Lower leg skin (tissue), 4 donors: ENCODE data around the gene AHRR. TPM values are rescaled to one million over a fixed set of nuclear protein-coding genes. Genes with fewer than 3 reads are reported as not detected.
"Not testable (repeated sequence)": the region's sequence is repeated elsewhere in the genome, so short reads cannot be mapped to it uniquely, and the experiment has no call there.

Experiments
- DNase-seq, 2 donors: peaks; one replicate each; pipeline ENCODE4 v3.0.0-alpha.2; 2019; ENCODE audit warnings: low spot score in 2 of 2
- H3K4me3 ChIP-seq: fragments of 200-600 bp; sonication (generic); 2 replicates; pipeline ENCODE4 v1.5.1; 2017; ENCODE audit warnings: mild to moderate bottlenecking, low read depth; ENCODE audit not compliant: poor library complexity, severe bottlenecking
- POLR2A ChIP-seq, 2 donors: fragments of 450-650 bp; IDR thresholded peaks; one replicate each; pipeline ENCODE4 v1.6.1; 2016 to 2017; ENCODE audit warnings: antibody characterized with exemption in 2 of 2, mild to moderate bottlenecking in 1 of 2, moderate library complexity in 1 of 2
- WGBS, 2 donors: methylation state at CpG; one replicate each; pipeline ENCODE4 v1.1.5; 2018; 5-methylcytosine and 5-hydroxymethylcytosine counted together
- intact Hi-C: fragments of 100-400 bp; cut with DNase I; formaldehyde crosslinking; loops from one replicate; pipeline ENCODE4 v1.15.0; 2023; ENCODE audit warnings: low total_unique reads
- total RNA-seq, 4 donors: library from RNA; depleted of rRNA; stranded (reverse); fragments of >200 nt; gene quantifications; one replicate each; pipeline ENCODE4 v1.1.0, GENCODE V29; 2016
- TF ChIP-seq, protein P1 (sequence below), 3 donors: fragments of 450-650 bp; IDR thresholded peaks; one replicate each; pipeline ENCODE4 v1.5.1; 2016; ENCODE audit warnings: antibody characterized with exemption in 3 of 3, mild to moderate bottlenecking in 3 of 3, moderate library complexity in 2 of 3

AHRR gene
- total RNA-seq, 4 donors from 2014 or later = 3.6 to 19.6 (median 6.0) TPM

DNA sequence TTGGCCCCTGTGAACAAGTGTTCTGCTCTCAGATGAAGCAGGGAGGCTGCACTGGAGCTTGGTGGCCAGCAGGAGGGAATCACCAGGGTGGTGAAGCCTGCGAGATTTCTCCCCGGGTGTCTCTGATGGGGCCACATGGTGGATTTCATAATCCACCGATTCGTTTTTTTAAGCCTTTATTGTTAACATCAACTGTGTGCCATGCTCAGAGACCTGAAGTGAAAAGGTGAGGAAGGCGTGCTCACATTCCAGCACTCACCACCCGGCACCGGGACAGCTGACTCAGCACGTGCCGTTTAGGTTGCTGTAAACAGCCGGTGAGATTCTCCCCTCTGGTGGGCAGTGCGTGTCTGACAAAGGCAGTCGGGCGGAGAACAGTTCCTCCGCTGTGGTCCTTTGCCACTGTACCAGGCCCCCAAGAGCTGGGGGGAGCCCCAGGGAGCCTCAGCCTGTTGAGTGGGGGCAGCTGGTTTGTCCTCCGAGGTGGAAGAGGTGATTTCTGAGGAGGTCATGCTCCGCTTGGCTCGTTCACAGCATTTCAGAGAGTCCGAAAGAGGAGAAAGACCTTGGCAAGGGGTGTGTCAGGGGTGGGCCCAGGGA, 12.7 kb upstream of the AHRR start:
- TF ChIP-seq, protein P1, sequence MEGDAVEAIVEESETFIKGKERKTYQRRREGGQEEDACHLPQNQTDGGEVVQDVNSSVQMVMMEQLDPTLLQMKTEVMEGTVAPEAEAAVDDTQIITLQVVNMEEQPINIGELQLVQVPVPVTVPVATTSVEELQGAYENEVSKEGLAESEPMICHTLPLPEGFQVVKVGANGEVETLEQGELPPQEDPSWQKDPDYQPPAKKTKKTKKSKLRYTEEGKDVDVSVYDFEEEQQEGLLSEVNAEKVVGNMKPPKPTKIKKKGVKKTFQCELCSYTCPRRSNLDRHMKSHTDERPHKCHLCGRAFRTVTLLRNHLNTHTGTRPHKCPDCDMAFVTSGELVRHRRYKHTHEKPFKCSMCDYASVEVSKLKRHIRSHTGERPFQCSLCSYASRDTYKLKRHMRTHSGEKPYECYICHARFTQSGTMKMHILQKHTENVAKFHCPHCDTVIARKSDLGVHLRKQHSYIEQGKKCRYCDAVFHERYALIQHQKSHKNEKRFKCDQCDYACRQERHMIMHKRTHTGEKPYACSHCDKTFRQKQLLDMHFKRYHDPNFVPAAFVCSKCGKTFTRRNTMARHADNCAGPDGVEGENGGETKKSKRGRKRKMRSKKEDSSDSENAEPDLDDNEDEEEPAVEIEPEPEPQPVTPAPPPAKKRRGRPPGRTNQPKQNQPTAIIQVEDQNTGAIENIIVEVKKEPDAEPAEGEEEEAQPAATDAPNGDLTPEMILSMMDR (IDR thresholded peaks at IDR 0.05) = no peak
- TF ChIP-seq POLR2A (IDR thresholded peaks at IDR 0.05) = no peak
- intact Hi-C loops = no loop called here
- WGBS, 2 donors = 66 to 77% methylated on average over 18 of the region's 18 CpGs
- DNase-seq = peak in 1 of 2 donors; percentile 87
- H3K4me3 ChIP-seq = no peak overlapping the region

DNA sequence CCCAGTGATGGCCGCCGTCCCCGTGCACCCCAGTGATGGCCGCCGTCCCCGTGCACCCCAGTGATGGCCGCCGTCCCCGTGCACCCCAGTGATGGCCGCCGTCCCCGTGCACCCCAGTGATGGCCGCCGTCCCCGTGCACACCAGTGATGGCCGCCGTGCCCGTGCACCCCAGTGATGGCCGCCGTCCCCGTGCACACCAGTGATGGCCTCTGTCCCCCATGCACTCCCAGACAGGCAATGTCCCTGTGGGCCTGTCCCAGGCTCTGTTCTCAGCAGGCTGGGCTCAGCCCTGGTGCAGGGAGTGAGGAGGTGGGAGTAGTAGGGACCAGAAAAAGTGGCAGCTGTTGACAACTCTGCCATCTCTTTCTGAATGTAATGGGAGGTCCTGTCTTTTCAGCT, 11.7 kb upstream of the AHRR start:
- intact Hi-C loops = not testable (repeated sequence)
- DNase-seq = peak in 1 of 2 donors; percentile 34

DNA sequence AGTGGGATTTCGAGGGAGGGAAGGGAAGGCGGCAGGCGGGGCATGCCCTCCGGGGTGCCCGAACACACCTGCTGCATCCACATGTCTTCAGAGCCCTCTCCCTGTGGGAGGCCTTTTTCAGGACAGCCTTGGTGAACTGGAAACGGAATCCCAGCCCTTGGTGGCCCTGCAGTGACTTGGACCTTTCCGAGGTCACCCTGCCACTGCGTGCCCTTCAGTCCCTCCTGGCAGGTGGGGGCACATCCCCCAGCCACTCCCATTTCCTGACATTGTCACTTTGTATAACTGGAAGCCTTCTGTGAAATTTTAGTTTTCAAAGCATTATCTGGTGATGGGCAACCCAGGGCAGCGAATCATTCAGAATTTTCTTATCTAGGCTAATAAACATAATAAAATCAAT, 11.0 kb upstream of the AHRR start:
- H3K4me3 ChIP-seq = no peak overlapping the region
- no peak for DNase-seq
- 88 to 91% methylated on average over 9 of the region's 9 CpGs for WGBS, 2 donors

More for the DNA sequence above, 11.7 kb upstream of the AHRR start:
- 94% methylated on average over 11 of the region's 21 CpGs; no CpG with 5 or more reads in 1 of the 2 donors for WGBS, 2 donors
- H3K4me3 ChIP-seq = not testable (repeated sequence)

DNA sequence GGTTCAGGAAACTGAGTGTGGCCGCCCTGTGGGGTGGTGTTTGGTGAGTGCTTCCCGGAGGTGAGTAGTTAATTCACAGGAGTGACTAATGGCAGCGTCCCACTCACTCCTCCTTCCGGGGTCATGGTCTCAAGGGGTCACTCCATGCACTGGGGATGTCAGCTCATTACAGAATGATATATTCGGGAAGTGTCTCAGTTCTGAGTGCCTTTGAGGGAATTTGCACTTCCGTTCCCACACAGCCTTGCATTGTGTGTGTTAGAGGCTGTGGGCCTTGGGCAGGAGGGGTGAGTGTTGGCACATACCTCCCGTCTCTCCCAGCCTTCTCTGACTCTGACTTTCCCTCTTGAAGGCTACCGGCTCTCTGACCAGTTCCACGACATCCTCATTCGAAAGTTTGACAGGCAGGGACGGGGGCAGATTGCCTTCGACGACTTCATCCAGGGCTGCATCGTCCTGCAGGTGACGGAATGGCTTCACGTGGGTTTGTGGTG, 10.5 kb upstream of the AHRR start:
- TF ChIP-seq, protein P1 (IDR thresholded peaks at IDR 0.05) = no peak
- no peak for TF ChIP-seq POLR2A (IDR thresholded peaks at IDR 0.05)
- DNase-seq = peak in 1 of 2 donors; percentile 50
- H3K4me3 ChIP-seq = no peak overlapping the region
- intact Hi-C loops = no loop called here
- WGBS, 2 donors = 80 to 84% methylated on average over 16 of the region's 16 CpGs

More for the DNA sequence above, 11.0 kb upstream of the AHRR start:
- TF ChIP-seq, protein P1 (IDR thresholded peaks at IDR 0.05) = no peak
- TF ChIP-seq POLR2A (IDR thresholded peaks at IDR 0.05) = no peak
- intact Hi-C loops = no loop called here

DNA sequence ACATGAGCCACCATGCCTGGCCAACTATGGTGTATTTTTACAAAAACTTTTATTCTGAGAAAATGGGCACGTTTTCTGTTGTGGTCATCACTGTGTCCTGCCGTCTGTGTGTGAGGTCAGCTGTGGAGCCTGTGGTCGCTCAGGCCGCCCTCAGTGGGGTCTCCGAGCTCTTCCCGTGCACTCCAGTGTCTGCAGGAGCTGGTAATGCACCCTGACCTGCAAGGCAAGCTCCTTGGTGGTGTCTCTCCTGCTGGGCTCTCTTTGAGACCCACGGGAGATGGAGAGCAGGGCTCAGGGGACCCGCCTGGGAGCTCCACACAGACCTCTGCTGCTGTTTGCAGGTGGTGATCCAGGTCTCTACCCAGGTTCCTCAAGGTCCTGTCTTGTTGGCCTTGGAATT, 9.6 kb upstream of the AHRR start:
- WGBS, 2 donors = 88 to 93% methylated on average over 8 of the region's 8 CpGs
- intact Hi-C loops = no loop called here
- H3K4me3 ChIP-seq = no peak overlapping the region
- no peak for TF ChIP-seq POLR2A (IDR thresholded peaks at IDR 0.05)
- TF ChIP-seq, protein P1 (IDR thresholded peaks at IDR 0.05) = no peak
- DNase-seq = peak in 1 of 2 donors; percentile 9

DNA sequence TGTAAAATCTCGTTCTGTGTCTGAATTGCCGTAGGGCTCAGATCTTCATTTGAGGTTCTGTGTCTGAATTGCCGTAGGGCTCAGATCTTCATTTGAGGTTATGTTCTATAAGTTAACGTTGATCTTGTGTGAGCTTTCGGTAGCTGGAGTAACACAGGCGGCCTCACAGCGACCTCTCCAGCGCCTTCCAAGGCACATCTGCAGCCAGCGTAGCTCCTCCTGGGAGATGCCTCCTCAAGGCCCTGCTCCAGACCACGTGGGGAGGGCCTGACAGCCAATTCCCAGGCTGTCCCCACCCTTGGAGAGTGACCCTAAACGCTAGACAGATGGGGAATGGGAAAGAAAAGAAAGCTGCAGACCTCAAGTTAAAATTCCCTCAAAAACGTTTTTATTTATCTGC, 8.7 kb upstream of the AHRR start:
- TF ChIP-seq, protein P1 (IDR thresholded peaks at IDR 0.05) = no peak
- TF ChIP-seq POLR2A (IDR thresholded peaks at IDR 0.05) = no peak
- 56 to 66% methylated on average over 12 of the region's 12 CpGs for WGBS, 2 donors
- intact Hi-C loops = no loop called here
- peak in 1 of 2 donors; percentile 84 for DNase-seq
- H3K4me3 ChIP-seq = no peak overlapping the region
